ENCODE measurements around the gene PHF23.

DNA sequence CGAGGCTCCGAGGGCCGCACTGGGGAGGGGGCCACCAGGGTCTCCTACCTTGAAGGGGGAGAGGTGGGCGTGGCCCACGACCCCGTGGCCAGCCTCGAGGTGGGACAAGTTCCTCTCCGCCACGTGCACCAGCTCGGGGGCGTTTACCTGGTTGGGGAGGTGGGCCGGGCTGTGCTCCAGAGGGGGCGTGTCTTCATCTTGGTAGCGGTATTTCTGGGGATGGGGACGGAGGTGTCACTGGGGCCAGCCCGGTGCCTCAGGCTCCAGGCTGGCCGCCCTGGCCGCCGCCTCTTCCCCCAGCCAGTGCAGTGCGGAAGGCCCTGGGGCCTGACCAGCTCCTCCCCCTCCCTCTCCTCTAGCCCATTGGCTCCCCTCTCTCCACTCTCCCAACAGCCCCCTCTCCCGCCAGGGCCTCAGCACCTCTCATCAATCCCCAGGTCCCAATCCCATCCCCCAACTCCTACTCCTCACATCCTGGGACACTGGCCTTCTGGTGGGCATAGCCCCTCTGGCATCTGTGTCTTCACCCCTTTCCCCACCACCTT, 31.2 kb downstream of the PHF23 start:
- TF ChIP-seq, protein P1, sequence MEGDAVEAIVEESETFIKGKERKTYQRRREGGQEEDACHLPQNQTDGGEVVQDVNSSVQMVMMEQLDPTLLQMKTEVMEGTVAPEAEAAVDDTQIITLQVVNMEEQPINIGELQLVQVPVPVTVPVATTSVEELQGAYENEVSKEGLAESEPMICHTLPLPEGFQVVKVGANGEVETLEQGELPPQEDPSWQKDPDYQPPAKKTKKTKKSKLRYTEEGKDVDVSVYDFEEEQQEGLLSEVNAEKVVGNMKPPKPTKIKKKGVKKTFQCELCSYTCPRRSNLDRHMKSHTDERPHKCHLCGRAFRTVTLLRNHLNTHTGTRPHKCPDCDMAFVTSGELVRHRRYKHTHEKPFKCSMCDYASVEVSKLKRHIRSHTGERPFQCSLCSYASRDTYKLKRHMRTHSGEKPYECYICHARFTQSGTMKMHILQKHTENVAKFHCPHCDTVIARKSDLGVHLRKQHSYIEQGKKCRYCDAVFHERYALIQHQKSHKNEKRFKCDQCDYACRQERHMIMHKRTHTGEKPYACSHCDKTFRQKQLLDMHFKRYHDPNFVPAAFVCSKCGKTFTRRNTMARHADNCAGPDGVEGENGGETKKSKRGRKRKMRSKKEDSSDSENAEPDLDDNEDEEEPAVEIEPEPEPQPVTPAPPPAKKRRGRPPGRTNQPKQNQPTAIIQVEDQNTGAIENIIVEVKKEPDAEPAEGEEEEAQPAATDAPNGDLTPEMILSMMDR (IDR thresholded peaks at IDR 0.05; ENCODE audit: borderline replicate concordance, extremely low read depth, low read length, poor library complexity, severe bottlenecking), result no peak
- TF ChIP-seq EZH2 (IDR thresholded peaks at IDR 0.05; ENCODE audit: borderline replicate concordance, low read depth, low read length, severe bottlenecking), result no peak

All from DND-41 (cell line).